HEK293 (cell line): ENCODE measurements around the gene CDH8.

Experiments used
- CTCF ChIA-PET: fragments of 350-600 bp; formaldehyde crosslinking; extraction: SDS; loops from one replicate; lab custom pipeline; 2021; ENCODE audit warnings: antibody characterized with exemption; lab: Yijun Ruan, JAX
- POLR2A ChIA-PET: fragments of 300-600 bp; formaldehyde crosslinking; extraction: SDS; loops from one replicate; lab custom pipeline; 2020; ENCODE audit warnings: antibody characterized with exemption, inconsistent platforms; lab: Yijun Ruan, JAX
- H3K27ac ChIP-seq: fragments of 200-500 bp; sonication (Bioruptor generic); 2 replicates; pipeline ENCODE4 v1.5.1; 2014; ENCODE audit warnings: low read depth, low read length, control low read depth, inconsistent platforms; ENCODE audit errors: extremely low read depth
- H3K36me3 ChIP-seq, 2 experiments: fragments of 200-500 bp in 1 of 2; sonication (Bioruptor generic) in 1 of 2; 1 replicate in 1 of 2; 2 replicates in 1 of 2; pipeline ENCODE4 v1.5.1; 2014 to 2017; ENCODE audit warnings: inconsistent platforms in 2 of 2, low read length in 2 of 2; ENCODE audit not compliant: control insufficient read depth in 2 of 2, insufficient read depth in 1 of 2
- H3K4me1 ChIP-seq: fragments of 200-500 bp; sonication (Bioruptor generic); 2 replicates; pipeline ENCODE4 v1.5.1; 2014; ENCODE audit warnings: mild to moderate bottlenecking, low read length, inconsistent platforms; ENCODE audit not compliant: control insufficient read depth, insufficient read depth
- H3K4me3 ChIP-seq: 2 replicates; pipeline ENCODE4 v1.5.1; 2011; ENCODE audit warnings: low read depth, mild to moderate bottlenecking, control low read depth, low read length, moderate library complexity
- H3K9me3 ChIP-seq: fragments of 200-500 bp; sonication (Bioruptor generic); 2 replicates; pipeline ENCODE4 v1.5.1; 2014; ENCODE audit warnings: low read depth, low read length, inconsistent platforms; ENCODE audit not compliant: control insufficient read depth, insufficient read depth
- BCL11A ChIP-seq: fragments of 450-650 bp; formaldehyde crosslinking; IDR thresholded peaks from 2 replicates; pipeline ENCODE4 v1.5.1; 2016; ENCODE audit warnings: low read depth, missing biosample characterization, missing genetic modification characterization
- GLI2 ChIP-seq: fragments of 450-650 bp; formaldehyde crosslinking; IDR thresholded peaks from 2 replicates; pipeline ENCODE4; 2017; ENCODE audit warnings: missing biosample characterization, missing genetic modification characterization, low read depth, borderline replicate concordance
- GLI4 ChIP-seq: fragments of 450-650 bp; formaldehyde crosslinking; IDR thresholded peaks from 2 replicates; pipeline ENCODE4 v1.5.1; 2016; ENCODE audit warnings: missing biosample characterization, missing genetic modification characterization
- GLIS2 ChIP-seq: fragments of 450-650 bp; formaldehyde crosslinking; IDR thresholded peaks from 2 replicates; pipeline ENCODE4 v1.5.1; 2016; ENCODE audit warnings: missing biosample characterization, missing genetic modification characterization
- HOXA7 ChIP-seq: sonication (generic); formaldehyde crosslinking; IDR thresholded peaks from 2 replicates; pipeline ENCODE4 v1.8.1; 2022; ENCODE audit warnings: missing genetic modification reagents, borderline replicate concordance
- YY1 ChIP-seq: fragments of 450-650 bp; formaldehyde crosslinking; IDR thresholded peaks from 2 replicates; pipeline ENCODE4 v1.5.1; 2018; ENCODE audit warnings: missing biosample characterization, missing genetic modification characterization
- ZBTB20 ChIP-seq: fragments of 450-650 bp; formaldehyde crosslinking; IDR thresholded peaks from 2 replicates; pipeline ENCODE4 v1.5.1; 2016; ENCODE audit warnings: missing biosample characterization, missing genetic modification characterization
- ZNF146 ChIP-seq: fragments of 450-650 bp; formaldehyde crosslinking; IDR thresholded peaks from 2 replicates; pipeline ENCODE4 v1.5.1; 2016; ENCODE audit warnings: missing biosample characterization, missing genetic modification characterization
- ZNF157 ChIP-seq: fragments of 450-650 bp; formaldehyde crosslinking; IDR thresholded peaks from 2 replicates; pipeline ENCODE4 v1.5.1; 2016; ENCODE audit warnings: missing biosample characterization, missing genetic modification characterization
- ZNF169 ChIP-seq: fragments of 450-650 bp; formaldehyde crosslinking; IDR thresholded peaks from 2 replicates; pipeline ENCODE4 v1.5.1; 2016; ENCODE audit warnings: missing biosample characterization, missing genetic modification characterization
- ZNF18 ChIP-seq: fragments of 450-650 bp; formaldehyde crosslinking; IDR thresholded peaks from 2 replicates; pipeline ENCODE4 v1.5.1; 2016; ENCODE audit warnings: missing biosample characterization, missing genetic modification characterization
- ZNF211 ChIP-seq: fragments of 450-650 bp; formaldehyde crosslinking; IDR thresholded peaks from 2 replicates; pipeline ENCODE4 v1.5.1; 2016; ENCODE audit warnings: low read depth, missing biosample characterization, missing genetic modification characterization
- ZNF221 ChIP-seq: fragments of 450-650 bp; formaldehyde crosslinking; IDR thresholded peaks from 2 replicates; pipeline ENCODE4 v1.5.1; 2017; ENCODE audit warnings: missing biosample characterization, missing genetic modification characterization, borderline replicate concordance
- ZNF324 ChIP-seq: fragments of 450-650 bp; formaldehyde crosslinking; IDR thresholded peaks from 2 replicates; pipeline ENCODE4 v1.5.1; 2016; ENCODE audit warnings: missing biosample characterization, missing genetic modification characterization
- ZNF449 ChIP-seq: fragments of 450-650 bp; formaldehyde crosslinking; IDR thresholded peaks from 2 replicates; pipeline ENCODE4 v1.5.1; 2017; ENCODE audit warnings: missing biosample characterization, mild to moderate bottlenecking, missing genetic modification characterization, moderate library complexity
- ZNF513 ChIP-seq: fragments of 450-650 bp; IDR thresholded peaks from 2 replicates; pipeline ENCODE4 v1.5.1; 2018; ENCODE audit warnings: missing biosample characterization, missing genetic modification characterization
- ZNF518A ChIP-seq: fragments of 450-650 bp; formaldehyde crosslinking; conservative IDR thresholded peaks from 2 replicates; pipeline ENCODE4 v1.5.1; 2016; ENCODE audit warnings: low read depth, missing biosample characterization, missing genetic modification characterization
- ZNF629 ChIP-seq: fragments of 450-650 bp; formaldehyde crosslinking; IDR thresholded peaks from 2 replicates; pipeline ENCODE4 v1.5.1; 2017; ENCODE audit warnings: missing biosample characterization, missing genetic modification characterization
- ZNF677 ChIP-seq: fragments of 450-650 bp; IDR thresholded peaks from 2 replicates; pipeline ENCODE4 v1.5.0; 2018; ENCODE audit warnings: missing biosample characterization, mild to moderate bottlenecking, missing genetic modification characterization, moderate library complexity
- ZNF692 ChIP-seq: fragments of 450-650 bp; formaldehyde crosslinking; IDR thresholded peaks from 2 replicates; pipeline ENCODE4 v1.5.1; 2016; ENCODE audit warnings: missing biosample characterization, missing genetic modification characterization
- ZSCAN23 ChIP-seq: fragments of 450-650 bp; formaldehyde crosslinking; IDR thresholded peaks from 2 replicates; pipeline ENCODE4 v1.5.1; 2016; ENCODE audit warnings: missing biosample characterization, missing genetic modification characterization
- ZXDB ChIP-seq: fragments of 450-650 bp; formaldehyde crosslinking; IDR thresholded peaks from 2 replicates; pipeline ENCODE4 v1.5.1; 2016; ENCODE audit warnings: missing biosample characterization, missing genetic modification characterization

Gene CDH8

GRCh38 chr16:61681673-61682072 lies 354.6 kb downstream of the CDH8 start:
- no peaks in the 10 kb centered on the region for H3K36me3 ChIP-seq
- POLR2A ChIA-PET, result no interaction called here
- no peaks in the 10 kb centered on the region for H3K4me1 ChIP-seq
- no peaks in the 10 kb centered on the region for H3K9me3 ChIP-seq
- TF ChIP-seq ZNF169 (tag by site-specific recombination) (no peak), YY1 (tag by site-specific recombination) (no peak), GLI4 (tag by site-specific recombination) (no peak), BCL11A (tag by site-specific recombination) (no peak), ZSCAN23 (tag by site-specific recombination) (no peak)
- CTCF ChIA-PET, result no interaction called here
- H3K4me3 ChIP-seq, result no peak overlapping the region
- H3K27ac ChIP-seq, result no peak overlapping the region

GRCh38 chr16:61681124-61681523 lies 355.1 kb downstream of the CDH8 start:
- CTCF ChIA-PET, result no interaction called here
- no peak for TF ChIP-seq ZNF449
- no peak for TF ChIP-seq ZNF677
- TF ChIP-seq GLI2, result no peak
- no peak for TF ChIP-seq ZNF221 (tag by site-specific recombination)
- Histone ChIP-seq H3K4me1 (no peaks in the 10 kb centered on the region), H3K9me3 (no peaks in the 10 kb centered on the region), H3K4me3 (no peak overlapping the region), H3K36me3 (no peaks in the 10 kb centered on the region), H3K27ac (no peak overlapping the region)
- POLR2A ChIA-PET, result no interaction called here

- no peaks in the 10 kb centered on the region for H3K36me3 ChIP-seq
- H3K4me3 ChIP-seq, result no peak overlapping the region
- no peaks in the 10 kb centered on the region for H3K9me3 ChIP-seq
- ChIA-PET POLR2A (no interaction called here), CTCF (no interaction called here)
- no peak overlapping the region for H3K27ac ChIP-seq
- H3K4me1 ChIP-seq, result no peaks in the 10 kb centered on the region
- TF ChIP-seq ZNF146 (tag by site-specific recombination) (no peak), ZNF513 (tag by site-specific recombination) (no peak), ZNF518A (no peak), HOXA7 (CRISPR knock-in tag) (no peak), ZNF629 (tag by site-specific recombination) (no peak), ZNF18 (tag by site-specific recombination) (no peak), ZNF157 (no peak), ZXDB (tag by site-specific recombination) (no peak), GLIS2 (tag by site-specific recombination) (no peak), ZNF324 (no peak), ZNF692 (no peak), ZBTB20 (tag by site-specific recombination) (no peak), ZNF211 (tag by site-specific recombination) (no peak)
Measured at GRCh38 chr16:61678182-61678581, 358.1 kb downstream of the CDH8 start.
